ENCODE measurements around the gene FNDC3B. TPM values are rescaled to one million over a fixed set of nuclear protein-coding genes. Genes with fewer than 3 reads are reported as not detected.

FNDC3B gene
- total and polyA plus RNA-seq, 9 of the 15 experiments (the other 6 are each of a cell fraction or from before 2014, with no cell fraction given), result 7.0 to 35.8 (median 16.2) TPM

GRCh38 chr3:172312711-172313110 lies 273.3 kb downstream of the FNDC3B start:
- ATAC-seq (no peak), DNase-seq (ENCODE audit: extremely low read depth in 1 of 4, low spot score in 3 of 4) (no peak), FAIRE-seq (no peak)
- no peaks in the 10 kb centered on the region for H3K27me3 ChIP-seq (ENCODE audit: control insufficient read depth in 2 of 2, insufficient read depth in 2 of 2, low read length in 2 of 2)
- no peak overlapping the region for H3K9ac ChIP-seq (ENCODE audit: insufficient read depth in 1 of 2, low read depth in 2 of 2, low read length in 2 of 2)
- H2AFZ ChIP-seq (ENCODE audit: low read depth, low read length), result no peak overlapping the region
- no peaks in the 10 kb centered on the region for H4K20me1 ChIP-seq (replicated peaks; ENCODE audit: control insufficient read depth, insufficient read depth, low read length)
- no peaks in the 10 kb centered on the region for H3K9me3 ChIP-seq (replicated peaks; ENCODE audit: control insufficient read depth, insufficient read depth, low read depth, low read length)
- TF ChIP-seq ZNF583 (CRISPR knock-in tag; IDR thresholded peaks at IDR 0.05) (no peak), POLR3G (IDR thresholded peaks at IDR 0.05; ENCODE audit: extremely low read depth, insufficient read length, insufficient replicate concordance) (no peak), ZNF518B (CRISPR knock-in tag; IDR thresholded peaks at IDR 0.05) (no peak), NFE2 (IDR thresholded peaks at IDR 0.05; ENCODE audit: low read depth) (no peak), ZNF134 (CRISPR knock-in tag; conservative IDR thresholded peaks at IDR 0.05) (no peak), TARDBP (IDR thresholded peaks at IDR 0.05) (no peak), ARID3B (CRISPR knock-in tag; IDR thresholded peaks at IDR 0.05; ENCODE audit: borderline replicate concordance) (no peak), MYC (IDR thresholded peaks at IDR 0.05; ENCODE audit: low read depth, low read length) (no peak), MYC (CRISPR knock-in tag; IDR thresholded peaks at IDR 0.05; ENCODE audit: borderline replicate concordance, low read depth) (no peak), MBD1 (CRISPR knock-in tag; IDR thresholded peaks at IDR 0.05) (no peak), THRB (CRISPR knock-in tag; conservative IDR thresholded peaks at IDR 0.05) (no peak), ZNF589 (CRISPR knock-in tag; IDR thresholded peaks at IDR 0.05; ENCODE audit: low read depth) (no peak), ZNF668 (CRISPR knock-in tag; IDR thresholded peaks at IDR 0.05) (no peak), TCFL5 (CRISPR knock-in tag; conservative IDR thresholded peaks at IDR 0.05) (no peak), SMAD3 (CRISPR knock-in tag; conservative IDR thresholded peaks at IDR 0.05) (no peak), BDP1 (IDR thresholded peaks at IDR 0.05; ENCODE audit: insufficient read depth, insufficient read length) (no peak)
- 81% methylated on average over 5 of the region's 5 CpGs for WGBS (ENCODE audit: insufficient coverage, low coverage, missing lambda C conversion rate)
- H3K27ac ChIP-seq (ENCODE audit: extremely low read depth, low read depth, low read length), result no peak overlapping the region
- H3K36me3 ChIP-seq (ENCODE audit: control insufficient read depth, insufficient read depth, low read length), result peaks cover 64% of the 10 kb centered on the region
- ChIA-PET POLR2A (interaction anchor here (1.0 kb wide), 1 partner anchor 8 kb away, joined by 4 read pairs; no protein-coding TSS in a partner anchor), CTCF (ENCODE audit: low intra/inter-chr PET ratio) (no interaction called here)
- BruUV-seq (replicated peaks), result no TSS peak
- intact Hi-C loops (cut with micrococcal nuclease), result no loop called here
- H3K79me2 ChIP-seq (ENCODE audit: control insufficient read depth, insufficient read depth, low read length), result no peaks in the 10 kb centered on the region
- H3K4me2 ChIP-seq (ENCODE audit: insufficient read depth, low read length), result no peak overlapping the region
- H3K4me1 ChIP-seq (replicated peaks in 1 of 2; ENCODE audit: control insufficient read depth in 2 of 2, insufficient read depth in 2 of 2, low read length in 2 of 2), result peaks cover 3 to 7% of the 10 kb centered on the region in 2 experiments; a peak in 3 of 5 replicates
- H3K4me3 ChIP-seq, result no peak overlapping the region
- in situ Hi-C loops (cut with MboI), result no loop called here
- no peaks in the 10 kb centered on the region for H3K9me1 ChIP-seq (ENCODE audit: control insufficient read depth, insufficient read depth, low read length)
